ENCODE measurements around the gene FABP3. TPM values are rescaled to one million over a fixed set of nuclear protein-coding genes. Genes with fewer than 3 reads are reported as not detected.

FABP3 gene
- total RNA-seq, 2 donors from 2014 or later = 1.0 TPM; not detected in 1

- Histone ChIP-seq H3K27ac (peak overlapping the region in 1 of 4 donors; percentile 49), H3K9me3 (no peaks in the 10 kb centered on the region), H3K27me3 (no peaks in the 10 kb centered on the region), H3K4me1 (peaks cover 19% of the 10 kb centered on the region), H3K4me3 (no peak overlapping the region), H3K36me3 (replicated peaks in 1 of 2; ENCODE audit: insufficient read depth in 1 of 2, low read depth in 2 of 2) (no peaks in the 10 kb centered on the region)
- intact Hi-C loops (cut with DNase I) = no loop called here
- no peak for DNase-seq
- WGBS, 2 donors = 89 to 91% methylated on average over 3 of the region's 3 CpGs
- ATAC-seq = no peak
- TF ChIP-seq POLR2A (IDR thresholded peaks at IDR 0.05) (no peak), CTCF (IDR thresholded peaks at IDR 0.05) (no peak)
Observed at GRCh38 chr1:31417148-31417547, 44.3 kb upstream of the FABP3 start.

- no peak for ATAC-seq
- no peaks in the 10 kb centered on the region for H3K9me3 ChIP-seq
- TF ChIP-seq POLR2A (IDR thresholded peaks at IDR 0.05) (no peak), CTCF (IDR thresholded peaks at IDR 0.05) (no peak)
- no peaks in the 10 kb centered on the region for H3K27me3 ChIP-seq
- 61 to 70% methylated on average over 7 of the region's 7 CpGs for WGBS, 2 donors
- intact Hi-C loops (cut with DNase I) = no loop called here
- peaks cover 20% of the 10 kb centered on the region for H3K4me1 ChIP-seq
- no peaks in the 10 kb centered on the region for H3K36me3 ChIP-seq (replicated peaks in 1 of 2; ENCODE audit: insufficient read depth in 1 of 2, low read depth in 2 of 2)
- H3K4me3 ChIP-seq = no peak overlapping the region
- DNase-seq = peak; percentile 35 to 63 (median 56)
- peak overlapping the region in 2 of 4 donors; percentile 37 to 49 for H3K27ac ChIP-seq
Observed at GRCh38 chr1:31416101-31416736, 43.3 kb upstream of the FABP3 start.

GRCh38 chr1:31415658-31416057 is 42.8 kb upstream of the FABP3 start:
- Histone ChIP-seq H3K36me3 (replicated peaks in 1 of 2; ENCODE audit: insufficient read depth in 1 of 2, low read depth in 2 of 2) (no peaks in the 10 kb centered on the region), H3K9me3 (no peaks in the 10 kb centered on the region), H3K4me1 (peaks cover 20% of the 10 kb centered on the region), H3K4me3 (no peak overlapping the region), H3K27ac (peak overlapping the region in 2 of 4 donors; percentile 37 to 80), H3K27me3 (no peaks in the 10 kb centered on the region)
- intact Hi-C loops (cut with DNase I) = no loop called here
- DNase-seq (no peak), ATAC-seq (no peak)
- TF ChIP-seq CTCF (IDR thresholded peaks at IDR 0.05) = no peak
- no peak for TF ChIP-seq POLR2A (IDR thresholded peaks at IDR 0.05)
- WGBS, 2 donors = 95% methylated on average over 2 of the region's 2 CpGs; no CpG with 5 or more reads in 1 of the 2 donors

- DNase-seq = no peak
- Histone ChIP-seq H3K27me3 (no peaks in the 10 kb centered on the region), H3K4me1 (peaks cover 20% of the 10 kb centered on the region), H3K36me3 (replicated peaks in 1 of 2; ENCODE audit: insufficient read depth in 1 of 2, low read depth in 2 of 2) (no peaks in the 10 kb centered on the region), H3K4me3 (no peak overlapping the region), H3K9me3 (no peaks in the 10 kb centered on the region), H3K27ac (peak overlapping the region in 3 of 4 donors; percentile 78 to 91 (median 80))
- intact Hi-C loops (cut with DNase I) = no loop called here
- no peak for ATAC-seq
- WGBS, 2 donors = 87 to 93% methylated on average over 3 to 4 of the region's 4 CpGs
- TF ChIP-seq CTCF (IDR thresholded peaks at IDR 0.05) (no peak), POLR2A (IDR thresholded peaks at IDR 0.05) (no peak)
Observed at GRCh38 chr1:31414980-31415370, 42.1 kb upstream of the FABP3 start.
